NCI-H2196 treated with DMSO at 0.1 percent for 48 hours (cell line): ENCODE data around the gene AGPAT3.

ENCODE experiments used
- DNase-seq: peaks from one replicate; lab custom pipeline; 2025; ENCODE audit not compliant: unreplicated experiment; lab: John Stamatoyannopoulos, UW

The AGPAT3 gene

GRCh38 chr21:43971992-43972255 lies 106.9 kb downstream of the AGPAT3 start:
- DNase-seq = no peak

GRCh38 chr21:43972850-43973633 lies 108.0 kb downstream of the AGPAT3 start:
- no peak for DNase-seq

GRCh38 chr21:43973634-43973955 lies 108.6 kb downstream of the AGPAT3 start:
- DNase-seq = no peak

GRCh38 chr21:43974791-43975468 lies 109.9 kb downstream of the AGPAT3 start:
- no peak for DNase-seq

GRCh38 chr21:43975469-43976098 lies 110.6 kb downstream of the AGPAT3 start:
- peak; percentile 49 for DNase-seq

GRCh38 chr21:43976661-43977060 lies 111.6 kb downstream of the AGPAT3 start:
- DNase-seq = no peak

- DNase-seq = no peak
These were observed 113.0 kb downstream of the AGPAT3 start for GRCh38 chr21:43978060-43978459.

GRCh38 chr21:43979654-43980053 lies 114.6 kb downstream of the AGPAT3 start:
- DNase-seq = no peak

GRCh38 chr21:43981151-43981870 lies 116.3 kb downstream of the AGPAT3 start:
- no peak for DNase-seq

- no peak for DNase-seq
These were observed 116.8 kb downstream of the AGPAT3 start for GRCh38 chr21:43981871-43982210.

GRCh38 chr21:43982489-43983078 lies 117.6 kb downstream of the AGPAT3 start:
- DNase-seq = no peak

- DNase-seq = no peak
These were observed 118.4 kb downstream of the AGPAT3 start for GRCh38 chr21:43983390-43983789.

- no peak for DNase-seq
These were observed 118.9 kb downstream of the AGPAT3 start for GRCh38 chr21:43983860-43984420.

GRCh38 chr21:43984905-43985689 lies 120.1 kb downstream of the AGPAT3 start:
- DNase-seq = no peak

- DNase-seq = no peak
These were observed 120.7 kb downstream of the AGPAT3 start for GRCh38 chr21:43985690-43986251.

- DNase-seq = no peak
These were observed 121.8 kb downstream of the AGPAT3 start for GRCh38 chr21:43986544-43987451.

- DNase-seq = no peak
These were observed 122.5 kb downstream of the AGPAT3 start for GRCh38 chr21:43987509-43987908.

GRCh38 chr21:43988016-43988415 lies 123.0 kb downstream of the AGPAT3 start:
- DNase-seq = no peak
